GM18499 (cell line): ENCODE measurements around the gene PPP5C.
"Not testable (repeated sequence)": the region's sequence is repeated elsewhere in the genome, so short reads cannot be mapped to it uniquely, and the experiment has no call there.

Experiments used
- ATAC-seq: cut with Tn5 transposase; IDR thresholded peaks from one replicate; pipeline ENCODE4 v1.9.1; 2021; ENCODE audit warnings: moderate number of reproducible peaks; ENCODE audit not compliant: insufficient read depth, unreplicated experiment

Gene PPP5C

GRCh38 chr19:46426506-46427162, 79.7 kb downstream of the PPP5C start:
- no peak for ATAC-seq

DNA sequence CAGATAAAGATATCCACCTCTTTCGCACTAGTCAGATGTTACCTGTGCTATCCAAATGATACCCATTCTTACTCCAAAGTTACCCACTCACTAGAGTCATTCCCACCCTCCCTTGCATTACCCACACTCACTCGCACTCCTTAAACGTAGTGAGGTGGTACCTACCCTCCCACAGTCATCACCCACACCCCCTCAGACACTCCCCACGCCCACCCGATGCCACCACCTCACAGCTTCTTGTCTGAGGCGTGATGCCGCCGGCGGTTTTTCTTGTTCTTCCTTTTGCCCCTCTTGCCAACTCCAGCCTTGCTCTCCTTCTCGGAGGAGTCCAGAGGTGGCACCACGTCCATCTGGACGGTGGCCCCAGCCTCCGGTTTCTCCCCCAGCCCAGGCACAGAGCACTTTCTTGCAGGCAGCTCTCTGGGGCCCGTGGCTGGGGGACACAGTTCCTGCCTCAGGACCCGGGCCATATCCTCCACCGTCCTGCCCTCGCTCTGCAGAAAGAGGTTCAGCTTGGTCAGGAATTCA, 80.7 kb downstream of the PPP5C start:
- ATAC-seq = no peak

GRCh38 chr19:46428239-46429135, 81.6 kb downstream of the PPP5C start, which contains the start of gene PNMA8C:
TSS of gene PNMA8C (minus strand) at chr19:46428936. CDS start at chr19:46428359, 577 bp downstream.
- no peak for ATAC-seq

GRCh38 chr19:46429999-46430398, 83.1 kb downstream of the PPP5C start:
- ATAC-seq = no peak

DNA sequence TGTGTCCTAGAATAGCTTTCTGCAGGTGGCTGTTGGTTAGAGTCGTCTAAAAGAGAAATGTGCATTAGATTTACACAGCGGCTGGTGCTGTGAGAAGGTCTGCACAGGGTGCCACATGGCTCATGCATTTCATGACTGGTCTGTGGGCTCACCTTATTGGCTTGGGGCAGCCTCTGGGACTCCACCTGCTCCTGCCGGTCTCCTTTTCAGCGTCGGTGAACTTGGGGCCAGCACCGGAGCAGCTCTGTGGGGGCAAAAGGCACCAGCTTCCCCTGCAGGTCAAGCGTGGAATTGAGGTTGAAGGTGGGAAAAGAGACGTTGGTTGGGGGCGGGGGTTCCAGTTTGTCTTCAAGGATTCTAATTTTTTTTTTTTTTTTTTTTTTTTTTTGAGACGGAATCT, 84.9 kb downstream of the PPP5C start:
- no peak for ATAC-seq

GRCh38 chr19:46433470-46433869, 86.6 kb downstream of the PPP5C start:
- ATAC-seq = not testable (repeated sequence)

DNA sequence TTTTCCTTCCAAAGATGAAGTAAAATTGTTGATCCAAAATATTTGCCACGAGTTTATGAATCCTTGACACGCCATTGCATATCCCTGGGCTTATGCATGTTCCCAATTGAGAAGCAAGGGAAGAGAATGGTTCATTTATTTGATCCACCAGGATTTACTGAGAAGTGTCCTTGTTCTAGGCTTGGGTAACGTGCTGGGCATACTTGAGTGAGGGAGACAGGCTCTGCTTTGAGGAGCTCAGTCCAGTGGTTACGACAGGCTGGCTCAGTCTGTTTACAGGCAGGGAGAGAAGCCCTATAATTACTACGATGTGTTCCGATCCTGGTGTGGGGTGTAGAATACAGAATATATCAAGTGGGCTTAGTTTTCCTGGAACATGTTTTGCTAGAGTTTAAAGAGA, 88.1 kb downstream of the PPP5C start:
- no peak for ATAC-seq

DNA sequence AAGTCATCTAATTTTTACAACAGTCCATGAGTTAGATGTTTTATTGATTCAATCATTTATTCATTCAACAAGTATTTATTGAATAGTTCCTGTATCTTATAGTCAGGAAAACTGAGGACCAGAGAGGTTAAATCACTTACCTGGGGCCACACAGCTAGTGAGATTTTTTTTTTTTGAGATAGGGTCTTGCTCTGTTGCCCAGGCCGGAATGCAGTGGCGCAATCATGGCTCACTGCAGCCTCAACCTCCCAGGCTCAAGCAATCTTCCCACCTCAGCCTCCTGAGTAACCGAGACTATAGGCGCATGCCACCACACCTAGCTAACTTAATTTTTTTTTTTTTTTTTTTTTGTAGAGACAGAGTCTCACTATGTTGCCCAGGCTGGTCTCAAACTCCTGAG, 88.8 kb downstream of the PPP5C start:
- ATAC-seq = not testable (repeated sequence)
